Measurements from ENCODE around the gene DCST1. TPM values are rescaled to one million over a fixed set of nuclear protein-coding genes. Genes with fewer than 3 reads are reported as not detected.
A peak's percentile ranks its signal among the peaks of the same experiment; 100 is the strongest.

DCST1 gene
- total RNA-seq, 1 experiment from 2014 or later: 0.22 TPM

GRCh38 chr1:155043301-155043702, 9.7 kb downstream of the DCST1 start:
- H3K4me1 ChIP-seq (replicated peaks; ENCODE audit: insufficient read depth): peaks cover 26% of the 10 kb centered on the region
- H3F3A ChIP-seq (ENCODE audit: insufficient read depth, low read depth): peaks cover 15% of the 10 kb centered on the region
- no TSS peak for BruUV-seq (replicated peaks)
- intact Hi-C loops (cut with micrococcal nuclease; ENCODE audit: unreplicated experiment): no loop called here
- no peak overlapping the region for H2AFZ ChIP-seq
- no peaks in the 10 kb centered on the region for H3K9me2 ChIP-seq (ENCODE audit: insufficient read depth)
- CTCF ChIA-PET: interaction anchor here (1.8 kb wide), 1 partner anchor 42 kb away, joined by 5 read pairs; no protein-coding TSS in a partner anchor
- H3K27me3 ChIP-seq (ENCODE audit: insufficient read depth, low read depth): no peaks in the 10 kb centered on the region
- POLR2A ChIA-PET (ENCODE audit: unreplicated experiment): interaction anchor here (0.5 kb wide), 1 partner anchor 73 kb away, joined by 3 read pairs; the partner anchor contains the start of gene SHC1
- H3K4me2 ChIP-seq: no peak overlapping the region
- no peak overlapping the region for H3K27ac ChIP-seq
- H3K9me3 ChIP-seq (ENCODE audit: insufficient read depth, low read depth): no peaks in the 10 kb centered on the region
- TF ChIP-seq EZH2 (IDR thresholded peaks at IDR 0.05; ENCODE audit: low read depth): no peak
- TF ChIP-seq CTCF (conservative IDR thresholded peaks at IDR 0.05): no peak
- H4K20me1 ChIP-seq (ENCODE audit: insufficient read depth): no peaks in the 10 kb centered on the region
- no peak for DNase-seq
- no peaks in the 10 kb centered on the region for H3K36me3 ChIP-seq (ENCODE audit: low read depth)
- no peaks in the 10 kb centered on the region for H3K79me2 ChIP-seq (ENCODE audit: low read depth)
- H3K4me3 ChIP-seq: no peak overlapping the region

DNA sequence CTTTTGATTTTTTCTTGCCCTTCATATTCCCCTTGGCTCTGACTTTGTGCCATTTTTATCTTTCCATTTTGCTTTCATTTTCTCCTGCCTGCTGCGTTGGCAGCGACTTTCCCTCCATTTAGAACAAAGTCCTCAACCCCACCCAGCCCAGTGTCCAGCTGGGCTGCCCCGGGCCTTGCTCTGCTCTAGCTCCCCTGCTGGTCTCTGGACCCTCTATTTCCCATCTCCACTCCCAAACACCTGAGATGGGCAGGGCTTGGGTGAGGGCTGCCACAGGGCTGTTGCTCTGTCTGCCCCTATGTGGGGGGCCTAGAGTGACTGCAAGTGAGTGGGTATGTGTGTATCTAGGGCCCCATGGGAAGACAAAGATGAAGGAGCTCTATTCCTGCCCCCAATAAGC, 10.2 kb downstream of the DCST1 start:
- no peak overlapping the region for H3K4me3 ChIP-seq
- H2AFZ ChIP-seq: no peak overlapping the region
- H4K20me1 ChIP-seq (ENCODE audit: insufficient read depth): no peaks in the 10 kb centered on the region
- no peaks in the 10 kb centered on the region for H3K36me3 ChIP-seq (ENCODE audit: low read depth)
- H3F3A ChIP-seq (ENCODE audit: insufficient read depth, low read depth): peaks cover 10% of the 10 kb centered on the region
- no peaks in the 10 kb centered on the region for H3K9me2 ChIP-seq (ENCODE audit: insufficient read depth)
- no peaks in the 10 kb centered on the region for H3K79me2 ChIP-seq (ENCODE audit: low read depth)
- peaks cover 21% of the 10 kb centered on the region for H3K4me1 ChIP-seq (replicated peaks; ENCODE audit: insufficient read depth)
- no peak for TF ChIP-seq EZH2 (IDR thresholded peaks at IDR 0.05; ENCODE audit: low read depth)
- TF ChIP-seq CTCF (conservative IDR thresholded peaks at IDR 0.05): no peak
- ChIA-PET CTCF (interaction anchor here (1.2 to 1.8 kb wide), 3 partner anchors 22 to 88 kb away, joined by 4 to 8 read pairs (median 5); partner anchors contain the start of gene PBXIP1), POLR2A (ENCODE audit: unreplicated experiment) (interaction anchor here (0.5 to 0.6 kb wide), 2 partner anchors 21 to 73 kb away, joined by 3 read pairs; partner anchors contain the start of gene SHC1)
- no TSS peak for BruUV-seq (replicated peaks)
- no peak overlapping the region for H3K27ac ChIP-seq
- H3K9me3 ChIP-seq (ENCODE audit: insufficient read depth, low read depth): no peaks in the 10 kb centered on the region
- DNase-seq: no peak
- intact Hi-C loops (cut with micrococcal nuclease; ENCODE audit: unreplicated experiment): loop anchor here (2.0 kb wide), 2 partner anchors 27 to 41 kb away; no protein-coding TSS in a partner anchor
- no peak overlapping the region for H3K4me2 ChIP-seq
- H3K27me3 ChIP-seq (ENCODE audit: insufficient read depth, low read depth): no peaks in the 10 kb centered on the region

GRCh38 chr1:155044365-155044764, 10.7 kb downstream of the DCST1 start:
- no peak for DNase-seq
- CTCF ChIA-PET: interaction anchor here (0.6 to 1.8 kb wide), 8 partner anchors 17 to 1556 kb away, joined by 3 to 8 read pairs (median 4); partner anchors contain the start of gene PBXIP1
- Histone ChIP-seq H3K4me1 (replicated peaks; ENCODE audit: insufficient read depth) (peaks cover 20% of the 10 kb centered on the region), H3K4me2 (peak overlapping the region; percentile 22; the same call in 1 of the 2 replicates), H3K79me2 (ENCODE audit: low read depth) (no peaks in the 10 kb centered on the region), H3K27me3 (ENCODE audit: insufficient read depth, low read depth) (no peaks in the 10 kb centered on the region), H3K27ac (no peak overlapping the region), H3K9me3 (ENCODE audit: insufficient read depth, low read depth) (no peaks in the 10 kb centered on the region), H2AFZ (no peak overlapping the region), H3K36me3 (ENCODE audit: low read depth) (no peaks in the 10 kb centered on the region), H3K9me2 (ENCODE audit: insufficient read depth) (no peaks in the 10 kb centered on the region), H4K20me1 (ENCODE audit: insufficient read depth) (no peaks in the 10 kb centered on the region), H3K4me3 (no peak overlapping the region), H3F3A (ENCODE audit: insufficient read depth, low read depth) (peaks cover 5% of the 10 kb centered on the region)
- TF ChIP-seq CTCF (conservative IDR thresholded peaks at IDR 0.05) (no peak), EZH2 (IDR thresholded peaks at IDR 0.05; ENCODE audit: low read depth) (no peak)
- intact Hi-C loops (cut with micrococcal nuclease; ENCODE audit: unreplicated experiment): loop anchor here (2.0 kb wide), 2 partner anchors 28 to 40 kb away; no protein-coding TSS in a partner anchor
- POLR2A ChIA-PET (ENCODE audit: unreplicated experiment): interaction anchor here (0.6 to 0.7 kb wide), 2 partner anchors 22 to 23 kb away, joined by 3 to 5 read pairs; no protein-coding TSS in a partner anchor
- no TSS peak for BruUV-seq (replicated peaks)
